Gastrocnemius medialis (tissue), 4 donors: ENCODE results near the gene SPATA6L. TPM values are rescaled to one million over a fixed set of nuclear protein-coding genes. Genes with fewer than 3 reads are reported as not detected.
"Not testable (repeated sequence)": the region's sequence is repeated elsewhere in the genome, so short reads cannot be mapped to it uniquely, and the experiment has no call there.

Experiments
- ATAC-seq, 2 donors: fragments of 150-250 bp; one replicate each; pipeline ENCODE4 v1.9.1; 2016
- DNase-seq, 2 donors: peaks; one replicate each; pipeline ENCODE4 v3.0.0-alpha.2; 2019
- H3K27ac ChIP-seq, 4 donors: fragments of 200-600 bp; sonication (generic); 1 replicate in 1 of 4; 2 replicates in 3 of 4; pipeline ENCODE4 v1.5.1; 2016 to 2018; ENCODE audit warnings: mild to moderate bottlenecking in 2 of 4, moderate library complexity in 1 of 4
- H3K27me3 ChIP-seq, 3 donors: fragments of 200-600 bp; sonication (generic) in 2 of 3; 1 replicate in 1 of 3; 2 replicates in 2 of 3; pipeline versions ENCODE4 v1.5.1 to v1.6.0; 2016 to 2019; ENCODE audit warnings: mild to moderate bottlenecking in 1 of 3, moderate library complexity in 1 of 3
- H3K36me3 ChIP-seq, 2 donors: fragments of 200-600 bp; sonication (generic) in 1 of 2; one replicate each; pipeline ENCODE4 v1.5.1; 2017 to 2018
- H3K4me1 ChIP-seq, 2 donors: fragments of 200-600 bp; sonication (generic) in 1 of 2; one replicate each; pipeline ENCODE4 v1.5.1; 2016 to 2017; ENCODE audit warnings: mild to moderate bottlenecking in 2 of 2
- H3K4me3 ChIP-seq, 4 donors: fragments of 200-600 bp; sonication (generic) in 3 of 4; 1 replicate in 1 of 4; 2 replicates in 3 of 4; pipeline ENCODE4 v1.5.1; 2016 to 2019; ENCODE audit warnings: mild to moderate bottlenecking in 2 of 4
- H3K9me3 ChIP-seq, 3 donors: fragments of 200-600 bp; sonication (generic) in 2 of 3; 1 replicate in 1 of 3; 2 replicates in 2 of 3; pipeline ENCODE4 v1.5.1; 2016 to 2019
- CTCF ChIP-seq, 5 experiments: fragments of 450-650 bp in 3 of 5; fragments of 200-600 bp in 2 of 5; sonication (generic) in 2 of 5; IDR thresholded peaks in 4 of 5; conservative IDR thresholded peaks in 1 of 5; 1 replicate in 4 of 5; 2 replicates in 1 of 5; pipeline ENCODE4 v1.5.1; 2016 to 2019; ENCODE audit warnings: antibody characterized with exemption in 5 of 5, mild to moderate bottlenecking in 3 of 5, moderate library complexity in 3 of 5
- POLR2A ChIP-seq, 2 donors: fragments of 450-650 bp; IDR thresholded peaks; one replicate each; pipeline ENCODE4 v1.6.1; 2017; ENCODE audit warnings: antibody characterized with exemption in 2 of 2, mild to moderate bottlenecking in 2 of 2, moderate library complexity in 2 of 2
- in situ Hi-C, 4 donors: fragments of 200-750 bp; cut with MboI; loops; one replicate each; pipeline versions ENCODE4 v1.15.0 to v1.8.0; 2017; ENCODE audit warnings: low sequenced_read_pairs in 4 of 4
- intact Hi-C: fragments of 100-400 bp; cut with DNase I; formaldehyde crosslinking; loops from one replicate; pipeline ENCODE4 v1.15.1; 2023; ENCODE audit warnings: low total_unique reads
- total RNA-seq, 4 donors: library from RNA; depleted of rRNA; stranded (reverse); fragments of >200 nt; gene quantifications; one replicate each; pipeline versions ENCODE4 v1.1.0 to v1.2.3, GENCODE V29; 2016

The SPATA6L gene
- total RNA-seq, 4 donors from 2014 or later: 0.39 to 0.44 TPM; not detected in 2

DNA sequence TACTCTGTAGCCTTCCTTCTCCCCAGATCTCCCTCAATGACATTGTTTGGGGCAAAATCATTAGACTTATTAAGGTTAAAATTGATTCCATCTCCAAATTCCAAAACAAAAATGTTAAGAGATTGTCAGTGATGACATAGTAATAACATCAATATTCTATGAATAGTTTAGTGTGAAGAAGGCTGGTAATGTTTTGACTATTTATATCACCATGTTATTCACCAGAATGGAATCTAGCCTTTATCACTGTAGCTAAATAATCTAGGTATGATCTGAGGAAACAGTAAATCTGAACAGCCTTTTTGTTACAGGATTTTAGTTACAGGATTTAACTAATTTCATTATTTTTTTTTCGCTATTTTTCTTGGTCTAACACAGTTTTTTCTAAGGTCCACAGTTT is 5.1 kb downstream of the SPATA6L start:
- no peaks in the 10 kb centered on the region for H3K9me3 ChIP-seq
- ATAC-seq (no peak), DNase-seq (no peak)
- H3K27me3 ChIP-seq: no peaks in the 10 kb centered on the region
- H3K4me1 ChIP-seq: peaks cover 19 to 22% of the 10 kb centered on the region in 2 donors
- H3K4me3 ChIP-seq: no peak overlapping the region
- no peak overlapping the region for H3K27ac ChIP-seq
- H3K36me3 ChIP-seq: no peaks in the 10 kb centered on the region
- in situ Hi-C loops: loop anchor here in 2 of 4 donors (5.0 kb wide), 1 partner anchor 81 kb away; the partner anchor contains the start of gene AK3 (in 2 of the 2)
- TF ChIP-seq POLR2A (IDR thresholded peaks at IDR 0.05): no peak
- no peak for TF ChIP-seq CTCF (IDR thresholded peaks at IDR 0.05 in 4 of 5, conservative IDR thresholded peaks at IDR 0.05 in 1 of 5)
- intact Hi-C loops: loop anchor here (10.0 kb wide), 2 partner anchors 324 to 784 kb away; partner anchors contain the start of gene JAK2

DNA sequence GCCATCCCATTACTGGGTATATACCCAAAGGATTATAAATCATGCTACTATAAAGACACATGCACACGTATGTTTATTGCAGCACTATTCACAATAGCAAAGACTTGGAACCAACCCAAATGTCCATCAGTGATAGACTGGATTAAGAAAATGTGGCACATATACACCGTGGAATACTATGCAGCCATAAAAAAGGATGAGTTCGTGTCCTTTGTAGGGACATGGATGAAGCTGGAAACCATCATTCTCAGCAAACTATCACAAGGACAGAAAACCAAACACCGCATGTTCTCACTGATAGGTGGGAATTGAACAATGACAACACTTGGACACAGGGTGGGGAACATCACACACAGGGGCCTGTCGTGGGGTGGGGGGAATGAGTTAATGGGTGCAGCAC is 5.6 kb downstream of the SPATA6L start:
- not testable (repeated sequence) for DNase-seq, H3K9me3 ChIP-seq, H3K36me3 ChIP-seq, H3K27ac ChIP-seq, ATAC-seq, H3K4me3 ChIP-seq, H3K27me3 ChIP-seq
- in situ Hi-C loops: loop anchor here in 2 of 4 donors (5.0 kb wide), 1 partner anchor 82 kb away; the partner anchor contains the start of gene AK3 (in 2 of the 2)
- intact Hi-C loops: loop anchor here (10.0 kb wide), 2 partner anchors 324 to 784 kb away; partner anchors contain the start of gene JAK2
- H3K4me1 ChIP-seq: peaks cover 18 to 19% of the 10 kb centered on the region in 2 donors

DNA sequence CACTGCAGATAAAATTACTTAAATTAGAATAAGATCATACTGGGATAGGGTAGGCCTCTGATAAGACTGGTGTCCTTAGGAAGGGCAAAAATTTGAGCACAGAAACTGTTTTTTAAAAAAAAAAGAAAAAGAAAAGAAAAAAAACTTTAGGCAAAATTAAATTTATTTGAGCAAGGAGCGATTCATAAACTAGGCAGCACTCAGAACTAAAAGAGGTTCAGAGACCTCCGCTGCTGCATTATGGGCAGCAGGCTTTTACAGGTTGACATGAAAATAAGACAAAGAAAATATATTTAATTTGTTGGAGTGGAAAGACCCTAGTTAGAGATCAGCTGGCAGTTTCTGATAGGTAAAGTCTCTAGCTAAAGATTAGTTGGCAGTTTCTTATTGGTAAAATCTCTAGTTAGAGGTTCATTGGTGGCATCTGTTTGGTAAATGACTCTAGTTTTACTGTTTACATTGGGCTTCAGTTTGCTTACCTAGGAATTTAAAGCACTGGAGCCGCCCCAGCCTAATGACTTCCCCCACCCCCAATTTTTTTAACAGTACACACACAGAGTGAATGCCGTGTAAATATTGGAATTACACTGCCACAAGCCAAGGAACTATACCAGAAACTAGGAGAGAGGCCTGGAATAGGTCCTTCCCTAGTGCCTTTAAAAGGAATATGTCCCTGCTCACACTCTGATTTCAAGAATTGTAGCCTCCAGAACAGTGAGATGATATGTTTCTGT is 8.7 kb downstream of the SPATA6L start:
- Histone ChIP-seq H3K4me1 (peaks cover 6 to 7% of the 10 kb centered on the region in 2 donors), H3K4me3 (no peak overlapping the region), H3K9me3 (no peaks in the 10 kb centered on the region), H3K27ac (no peak overlapping the region), H3K36me3 (no peaks in the 10 kb centered on the region), H3K27me3 (no peaks in the 10 kb centered on the region)
- in situ Hi-C loops (no loop called here), intact Hi-C loops (no loop called here)
- TF ChIP-seq POLR2A (IDR thresholded peaks at IDR 0.05) (no peak), CTCF (IDR thresholded peaks at IDR 0.05 in 4 of 5, conservative IDR thresholded peaks at IDR 0.05 in 1 of 5) (no peak)
- no peak for ATAC-seq
- no peak for DNase-seq

DNA sequence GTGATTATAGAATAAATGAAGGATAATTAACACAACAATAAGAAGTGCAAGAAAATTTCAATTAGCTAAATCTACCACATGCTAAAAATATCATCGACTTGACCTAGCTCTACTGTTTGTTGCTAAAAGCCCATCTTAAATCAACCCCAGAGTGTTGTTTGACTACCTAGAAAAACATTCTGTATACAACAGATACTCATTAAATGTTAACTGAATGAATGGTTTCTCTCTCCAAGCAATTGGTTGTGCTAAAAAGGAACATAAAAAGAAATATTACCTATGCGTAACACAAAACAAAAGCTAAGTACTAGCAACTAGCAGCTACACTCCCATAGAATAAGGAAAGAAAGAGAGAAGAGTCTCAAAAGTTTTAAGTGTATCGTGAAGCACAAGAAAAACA is 9.7 kb downstream of the SPATA6L start:
- in situ Hi-C loops (no loop called here), intact Hi-C loops (no loop called here)
- H3K36me3 ChIP-seq: no peaks in the 10 kb centered on the region
- H3K27ac ChIP-seq: no peak overlapping the region
- no peaks in the 10 kb centered on the region for H3K27me3 ChIP-seq
- DNase-seq (no peak), ATAC-seq (no peak)
- no peaks in the 10 kb centered on the region for H3K9me3 ChIP-seq
- peaks cover 3% of the 10 kb centered on the region in 2 donors for H3K4me1 ChIP-seq
- H3K4me3 ChIP-seq: no peak overlapping the region
- TF ChIP-seq CTCF (IDR thresholded peaks at IDR 0.05 in 4 of 5, conservative IDR thresholded peaks at IDR 0.05 in 1 of 5) (no peak), POLR2A (IDR thresholded peaks at IDR 0.05) (no peak)

DNA sequence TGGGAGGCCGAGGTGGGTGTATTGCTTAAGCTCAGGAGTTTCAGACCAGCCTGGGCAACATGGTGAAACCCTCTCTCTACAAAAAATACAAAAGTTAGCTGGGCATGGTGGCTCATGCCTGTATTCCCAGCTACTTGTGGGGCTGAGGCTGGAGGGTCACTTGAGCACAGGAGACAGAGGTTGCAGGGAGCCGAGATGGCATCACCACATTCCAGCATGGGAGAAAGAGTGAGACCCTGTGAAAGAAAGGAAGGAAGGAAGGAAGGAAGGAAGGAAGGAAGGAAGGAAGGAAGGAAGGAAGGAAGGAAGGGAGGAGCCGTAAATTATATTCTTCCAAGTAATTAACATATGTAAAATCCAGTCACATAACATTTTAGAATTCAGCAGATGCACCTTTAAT is 10.1 kb downstream of the SPATA6L start:
- H3K9me3 ChIP-seq, in situ Hi-C loops, H3K4me1 ChIP-seq, H3K27me3 ChIP-seq, H3K27ac ChIP-seq, DNase-seq, intact Hi-C loops, H3K4me3 ChIP-seq, ATAC-seq, H3K36me3 ChIP-seq: not testable (repeated sequence)
